GM12878 (cell line): ENCODE results near the gene PRR5L. TPM values are rescaled to one million over a fixed set of nuclear protein-coding genes. Genes with fewer than 3 reads are reported as not detected.

Source experiments
- ATAC-seq: fragments of 200-7000 bp; cut with Tn5 transposase; 3 replicates; pipeline ENCODE4 v1.9.1; 2020; ENCODE audit warnings: mild to moderate bottlenecking, moderate library complexity
- BruUV-seq: library from RNA; stranded (reverse); fragments of 400-500 nt; replicated peaks from 2 replicates; lab custom pipeline; 2021; lab: Mats Ljungman, UMichigan
- CTCF ChIA-PET: fragments of 300-600 bp; sonication (Branson Sonifier 250); formaldehyde crosslinking; extraction: SDS; loops from one replicate; lab custom pipeline; 2021; ENCODE audit warnings: inconsistent platforms; lab: Yijun Ruan, JAX
- POLR2A ChIA-PET: fragments of 350-600 bp; formaldehyde crosslinking; extraction: SDS; loops from one replicate; lab custom pipeline; 2021; ENCODE audit warnings: inconsistent platforms; lab: Charles Lee
- RAD21 ChIA-PET: fragments of 300-600 bp; sonication (Branson Sonifier 250); formaldehyde crosslinking; loops from one replicate; lab custom pipeline; 2023; ENCODE audit warnings: antibody characterized with exemption; ENCODE audit not compliant: unreplicated experiment; lab: Charles Lee
- SMC1A ChIA-PET: fragments of 300-600 bp; sonication (Branson Sonifier 250); formaldehyde crosslinking; loops from one replicate; lab custom pipeline; 2023; ENCODE audit not compliant: unreplicated experiment, uncharacterized antibody; lab: Charles Lee
- DNase-seq: peaks from one replicate; pipeline ENCODE4 v3.0.0-alpha.2; 2011; ENCODE audit warnings: low read depth, low spot score
- FAIRE-seq: peaks from 3 replicates; lab custom pipeline; 2011; peaks lifted over from hg19 to GRCh38; lab: Jason Lieb, UNC
- H2AFZ ChIP-seq: 2 replicates; pipeline ENCODE4 v1.6.0; 2011; ENCODE audit warnings: low read depth, low read length, control low read depth; ENCODE audit not compliant: control insufficient read depth
- H3K27ac ChIP-seq: 2 replicates; pipeline ENCODE4 v1.5.1; 2011; ENCODE audit warnings: control low read depth; ENCODE audit not compliant: control insufficient read depth, insufficient read depth
- H3K27me3 ChIP-seq, 2 experiments: replicated peaks in 1 of 2; 2 replicates each; pipeline versions ENCODE4 v1.6.0 to v1.6.1; 2011; ENCODE audit warnings: low read length in 1 of 2; ENCODE audit not compliant: control insufficient read depth in 2 of 2, insufficient read depth in 2 of 2
- H3K36me3 ChIP-seq, 2 experiments: 2 replicates each; pipeline ENCODE4 v1.5.1; 2011; ENCODE audit warnings: low read length in 1 of 2; ENCODE audit not compliant: control insufficient read depth in 2 of 2, insufficient read depth in 2 of 2
- H3K4me1 ChIP-seq: 2 replicates; pipeline ENCODE4 v1.6.1; 2011; ENCODE audit warnings: mild to moderate bottlenecking, low read length, moderate library complexity, mixed read lengths; ENCODE audit not compliant: control insufficient read depth, insufficient read depth
- H3K4me2 ChIP-seq: 2 replicates; pipeline ENCODE4 v1.6.0; 2011; ENCODE audit warnings: control low read depth; ENCODE audit not compliant: control insufficient read depth, insufficient read depth
- H3K4me3 ChIP-seq: fragments of 200-600 bp; sonication (generic); 2 replicates; pipeline ENCODE4 v1.5.1; 2016
- H3K79me2 ChIP-seq: 2 replicates; pipeline ENCODE4 v1.6.0; 2011; ENCODE audit warnings: low read length; ENCODE audit not compliant: control insufficient read depth, insufficient read depth
- H3K9ac ChIP-seq: 2 replicates; pipeline ENCODE4 v1.8.0; 2011; ENCODE audit warnings: low read length, control low read depth, mixed read lengths; ENCODE audit not compliant: control insufficient read depth, insufficient read depth
- H3K9me3 ChIP-seq: replicated peaks from 3 replicates; pipeline ENCODE4 v1.5.1; 2011; ENCODE audit warnings: mild to moderate bottlenecking, low read length; ENCODE audit not compliant: control insufficient read depth, insufficient read depth
- H4K20me1 ChIP-seq: 2 replicates; pipeline ENCODE4 v1.6.0; 2011; ENCODE audit not compliant: control insufficient read depth, insufficient read depth
- ATF3 ChIP-seq: IDR thresholded peaks from 2 replicates; pipeline ENCODE4 v1.6.1; 2011; ENCODE audit warnings: low read depth, mild to moderate bottlenecking, low read length, moderate library complexity, borderline replicate concordance; ENCODE audit errors: extremely low read depth
- ATF7 ChIP-seq: fragments of 450-650 bp; IDR thresholded peaks from 2 replicates; pipeline ENCODE4 v1.6.1; 2016; ENCODE audit warnings: low read depth, mild to moderate bottlenecking
- BCL11A ChIP-seq: IDR thresholded peaks from 2 replicates; pipeline ENCODE4 v1.6.1; 2011; ENCODE audit warnings: low read depth, low read length
- DPF2 ChIP-seq: fragments of 450-650 bp; IDR thresholded peaks from 2 replicates; pipeline ENCODE4 v1.6.1; 2017; ENCODE audit warnings: mild to moderate bottlenecking
- FOS ChIP-seq: IDR thresholded peaks from 3 replicates; pipeline ENCODE4 v1.6.1; 2011; ENCODE audit warnings: borderline replicate concordance; ENCODE audit not compliant: insufficient read length; ENCODE audit errors: extremely low read depth
- HCFC1 ChIP-seq: fragments of 150-350 bp; IDR thresholded peaks from 2 replicates; pipeline ENCODE4 v1.6.1; 2014; ENCODE audit warnings: low read length
- IKZF2 ChIP-seq, 2 experiments: fragments of 450-650 bp; IDR thresholded peaks; 2 replicates each; pipeline ENCODE4 v1.6.1; 2017; ENCODE audit warnings: mild to moderate bottlenecking in 2 of 2, moderate library complexity in 2 of 2
- JUND ChIP-seq: IDR thresholded peaks from 2 replicates; pipeline ENCODE4 v1.6.1; 2012; ENCODE audit warnings: low read depth, mild to moderate bottlenecking, low read length, improper control_type of control experiment, moderate library complexity
- NFYB ChIP-seq: IDR thresholded peaks from 2 replicates; pipeline ENCODE4 v1.6.1; 2011; ENCODE audit warnings: low read depth, mild to moderate bottlenecking, low read length, improper control_type of control experiment, moderate library complexity; ENCODE audit not compliant: insufficient read depth
- NR2C1 ChIP-seq: fragments of 450-650 bp; IDR thresholded peaks from 2 replicates; pipeline ENCODE4 v1.6.1; 2017; ENCODE audit warnings: antibody characterized with exemption, mild to moderate bottlenecking, moderate library complexity
- PAX8 ChIP-seq: fragments of 450-650 bp; IDR thresholded peaks from 2 replicates; pipeline ENCODE4 v1.6.1; 2017; ENCODE audit warnings: mild to moderate bottlenecking, moderate library complexity
- POU2F2 ChIP-seq: IDR thresholded peaks from 3 replicates; pipeline ENCODE4 v1.6.1; 2011; ENCODE audit warnings: low read depth, mild to moderate bottlenecking, low read length, borderline replicate concordance
- RELB ChIP-seq: fragments of 450-650 bp; IDR thresholded peaks from 2 replicates; pipeline ENCODE4 v1.6.1; 2017; ENCODE audit warnings: low read depth, mild to moderate bottlenecking, moderate library complexity
- SRF ChIP-seq, 2 experiments: IDR thresholded peaks; 2 replicates each; pipeline ENCODE4 v1.6.1; 2011; ENCODE audit warnings: low read depth in 2 of 2, low read length in 2 of 2, mild to moderate bottlenecking in 1 of 2, moderate library complexity in 1 of 2
- ZNF24 ChIP-seq: fragments of 450-650 bp; IDR thresholded peaks from 2 replicates; pipeline ENCODE4 v1.6.1; 2017; ENCODE audit warnings: antibody characterized with exemption, mild to moderate bottlenecking
- WGBS: methylation state at CpG from one replicate; pipeline ENCODE4 v1.1.6; 2016; ENCODE audit warnings: low lambda C conversion rate; ENCODE audit not compliant: insufficient replicate concordance, insufficient coverage; ENCODE audit errors: missing lambda C conversion rate; 5-methylcytosine and 5-hydroxymethylcytosine counted together
- in situ Hi-C: fragments of 300-500 bp; cut with MboI; formaldehyde crosslinking; loops from 9 replicates; pipeline ENCODE4 v1.14.3; 2018; ENCODE audit warnings: mixed read lengths
- intact Hi-C: fragments of 100-400 bp; cut with micrococcal nuclease; formaldehyde crosslinking; loops from one replicate; pipeline ENCODE4 v1.14.2; 2022; ENCODE audit not compliant: unreplicated experiment
- polyA plus RNA-seq, 11 experiments: library from polyadenylated mRNA; depleted of rRNA in 4 of 11; unstranded in 6 of 11; stranded (reverse) in 5 of 11; fragments of >200 nt; fragmentation: Nextera tagmentation in 4 of 11; fragmentation: Illumina TruSeq in 1 of 11; extraction: Ambion mirVana in 4 of 11; extraction: Trizol in 1 of 11; gene quantifications; 1 replicate in 1 of 11; 2 replicates in 10 of 11; pipeline versions ENCODE4 v1.2.1 to v1.2.3, GENCODE V29; 2011 to 2016; ENCODE audit warnings: inconsistent platforms in 2 of 11, missing spikeins in 2 of 11, low read depth in 1 of 11
- total RNA-seq, 4 experiments: library from RNA; depleted of rRNA in 3 of 4; stranded (reverse); fragments of >200 nt in 3 of 4; fragmentation: Illumina TruSeq in 1 of 4; extraction: Trizol in 1 of 4; gene quantifications; 2 replicates each; pipeline versions ENCODE4 v1.2.1 to v1.2.3, GENCODE V29; 2013 to 2021

The PRR5L gene
- total and polyA plus RNA-seq, 10 of the 15 experiments (the other 5 are each of a cell fraction or from before 2014, with no cell fraction given): 0.11 to 4.2 (median 0.67) TPM; not detected in 1

- SMC1A ChIA-PET: interaction anchor here (1.0 to 1.8 kb wide), 3 partner anchors 25 to 41 kb away, joined by 3 to 4 read pairs (median 4); no protein-coding TSS in a partner anchor
- TF ChIP-seq DPF2 (no peak), BCL11A (no peak), IKZF2 (IDR thresholded peaks at IDR 0.05) (no peak), ZNF24 (no peak), SRF (IDR thresholded peaks at IDR 0.05; ENCODE audit: low read depth in 2 of 2, low read length in 2 of 2) (no peak), RELB (no peak), ATF3 (no peak), ATF7 (no peak), NR2C1 (no peak), POU2F2 (no peak), NFYB (no peak), HCFC1 (no peak), PAX8 (no peak), JUND (no peak), FOS (no peak)
- H3K27me3 ChIP-seq: no peaks in the 10 kb centered on the region
- in situ Hi-C loops: no loop called here
- POLR2A ChIA-PET: no interaction called here
- ATAC-seq: no peak
- H3K4me3 ChIP-seq: no peak overlapping the region
- no peaks in the 10 kb centered on the region for H4K20me1 ChIP-seq
- no peaks in the 10 kb centered on the region for H3K9me3 ChIP-seq
- WGBS: 46% methylated on average over 1 of the region's 1 CpG
- no peak overlapping the region for H3K27ac ChIP-seq
- no peak overlapping the region for H2AFZ ChIP-seq
- no peak for FAIRE-seq
- H3K4me2 ChIP-seq: no peak overlapping the region
- CTCF ChIA-PET: interaction anchor here (0.7 to 2.9 kb wide), 4 partner anchors 27 to 159 kb away, joined by 4 to 10 read pairs (median 7); no protein-coding TSS in a partner anchor
- no peak overlapping the region for H3K9ac ChIP-seq
- no peaks in the 10 kb centered on the region for H3K36me3 ChIP-seq
- BruUV-seq: no TSS peak
- H3K79me2 ChIP-seq: no peaks in the 10 kb centered on the region
- H3K4me1 ChIP-seq: peaks cover 12% of the 10 kb centered on the region
- intact Hi-C loops: no loop called here
- RAD21 ChIA-PET: interaction anchor here (1.1 to 1.3 kb wide), 2 partner anchors 27 to 41 kb away, joined by 3 to 4 read pairs; no protein-coding TSS in a partner anchor
- DNase-seq: no peak
These were observed 155.6 kb downstream of the PRR5L start for GRCh38 chr11:36451681-36452080.
